Gastroesophageal sphincter (tissue), 4 donors: Measurements from ENCODE around the gene DNAH9. TPM values are rescaled to one million over a fixed set of nuclear protein-coding genes. Genes with fewer than 3 reads are reported as not detected.

Experiments
- ATAC-seq: fragments of 150-250 bp; one replicate; pipeline ENCODE4 v1.9.1; 2016; ENCODE audit warnings: mild to moderate bottlenecking, moderate library complexity
- H3K27ac ChIP-seq, 4 donors: fragments of 200-600 bp; sonication (generic) in 3 of 4; 1 replicate in 3 of 4; 2 replicates in 1 of 4; pipeline ENCODE4 v1.5.1; 2016 to 2019
- H3K27me3 ChIP-seq: fragments of 200-600 bp; sonication (generic); one replicate; pipeline ENCODE4 v1.5.1; 2019
- H3K36me3 ChIP-seq, 2 donors: fragments of 200-600 bp; sonication (generic); one replicate each; pipeline ENCODE4 v1.5.1; 2019; ENCODE audit warnings: control low read depth in 1 of 2
- H3K4me1 ChIP-seq, 3 donors: fragments of 200-600 bp; sonication (generic); 1 replicate in 2 of 3; 2 replicates in 1 of 3; pipeline ENCODE4 v1.5.1; 2016 to 2019; ENCODE audit warnings: control low read depth in 2 of 3
- H3K4me3 ChIP-seq, 2 donors: fragments of 200-600 bp; sonication (generic); one replicate each; pipeline ENCODE4 v1.5.1; 2019; ENCODE audit warnings: mild to moderate bottlenecking in 1 of 2, moderate library complexity in 1 of 2
- H3K9me3 ChIP-seq, 3 donors: fragments of 200-600 bp; sonication (generic); one replicate each; pipeline ENCODE4 v1.5.1; 2017 to 2019; ENCODE audit warnings: control low read depth in 2 of 3
- EP300 ChIP-seq: sonication (generic); formaldehyde crosslinking; IDR thresholded peaks from one replicate; pipeline ENCODE4 v1.6.1; 2017; ENCODE audit warnings: antibody characterized with exemption, mild to moderate bottlenecking
- POLR2A ChIP-seq, 2 donors: fragments of 450-650 bp; IDR thresholded peaks; one replicate each; pipeline ENCODE4 v1.6.1; 2017; ENCODE audit warnings: antibody characterized with exemption in 2 of 2, mild to moderate bottlenecking in 2 of 2, moderate library complexity in 1 of 2
- POLR2AphosphoS5 ChIP-seq: sonication (generic); formaldehyde crosslinking; IDR thresholded peaks from one replicate; pipeline ENCODE4 v1.6.1; 2017; ENCODE audit warnings: antibody characterized with exemption
- WGBS, 2 donors: methylation state at CpG; one replicate each; pipeline ENCODE4 v1.1.5; 2018; ENCODE audit warnings: low coverage in 1 of 2; 5-methylcytosine and 5-hydroxymethylcytosine counted together
- total RNA-seq, 4 donors: library from RNA; depleted of rRNA; stranded (reverse); fragments of >200 nt; gene quantifications; one replicate each; pipeline ENCODE4 v1.1.0, GENCODE V29; 2016
- TF ChIP-seq, protein P1 (sequence below), 4 experiments: fragments of 200-600 bp in 2 of 4; fragments of 450-650 bp in 2 of 4; sonication (generic) in 1 of 4; IDR thresholded peaks; one replicate each; pipeline ENCODE4 v1.5.1; 2017 to 2019; ENCODE audit warnings: antibody characterized with exemption in 4 of 4, mild to moderate bottlenecking in 2 of 4, moderate library complexity in 2 of 4

Gene DNAH9
- total RNA-seq, 4 donors from 2014 or later = 0.12 to 0.15 (median 0.13) TPM; not detected in 1

- TF ChIP-seq POLR2A (IDR thresholded peaks at IDR 0.05) = no peak
- no peak for TF ChIP-seq EP300
- TF ChIP-seq, protein P1, sequence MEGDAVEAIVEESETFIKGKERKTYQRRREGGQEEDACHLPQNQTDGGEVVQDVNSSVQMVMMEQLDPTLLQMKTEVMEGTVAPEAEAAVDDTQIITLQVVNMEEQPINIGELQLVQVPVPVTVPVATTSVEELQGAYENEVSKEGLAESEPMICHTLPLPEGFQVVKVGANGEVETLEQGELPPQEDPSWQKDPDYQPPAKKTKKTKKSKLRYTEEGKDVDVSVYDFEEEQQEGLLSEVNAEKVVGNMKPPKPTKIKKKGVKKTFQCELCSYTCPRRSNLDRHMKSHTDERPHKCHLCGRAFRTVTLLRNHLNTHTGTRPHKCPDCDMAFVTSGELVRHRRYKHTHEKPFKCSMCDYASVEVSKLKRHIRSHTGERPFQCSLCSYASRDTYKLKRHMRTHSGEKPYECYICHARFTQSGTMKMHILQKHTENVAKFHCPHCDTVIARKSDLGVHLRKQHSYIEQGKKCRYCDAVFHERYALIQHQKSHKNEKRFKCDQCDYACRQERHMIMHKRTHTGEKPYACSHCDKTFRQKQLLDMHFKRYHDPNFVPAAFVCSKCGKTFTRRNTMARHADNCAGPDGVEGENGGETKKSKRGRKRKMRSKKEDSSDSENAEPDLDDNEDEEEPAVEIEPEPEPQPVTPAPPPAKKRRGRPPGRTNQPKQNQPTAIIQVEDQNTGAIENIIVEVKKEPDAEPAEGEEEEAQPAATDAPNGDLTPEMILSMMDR (IDR thresholded peaks at IDR 0.05) = no peak
- TF ChIP-seq POLR2AphosphoS5 = no peak
- no peaks in the 10 kb centered on the region for H3K27me3 ChIP-seq
- H3K4me1 ChIP-seq = no peaks in the 10 kb centered on the region
- no peaks in the 10 kb centered on the region for H3K9me3 ChIP-seq
- ATAC-seq = no peak
- no peak overlapping the region for H3K27ac ChIP-seq
- H3K36me3 ChIP-seq = no peaks in the 10 kb centered on the region
- H3K4me3 ChIP-seq = no peak overlapping the region
These were observed 215.6 kb downstream of the DNAH9 start for GRCh38 chr17:11813871-11814270.

DNA sequence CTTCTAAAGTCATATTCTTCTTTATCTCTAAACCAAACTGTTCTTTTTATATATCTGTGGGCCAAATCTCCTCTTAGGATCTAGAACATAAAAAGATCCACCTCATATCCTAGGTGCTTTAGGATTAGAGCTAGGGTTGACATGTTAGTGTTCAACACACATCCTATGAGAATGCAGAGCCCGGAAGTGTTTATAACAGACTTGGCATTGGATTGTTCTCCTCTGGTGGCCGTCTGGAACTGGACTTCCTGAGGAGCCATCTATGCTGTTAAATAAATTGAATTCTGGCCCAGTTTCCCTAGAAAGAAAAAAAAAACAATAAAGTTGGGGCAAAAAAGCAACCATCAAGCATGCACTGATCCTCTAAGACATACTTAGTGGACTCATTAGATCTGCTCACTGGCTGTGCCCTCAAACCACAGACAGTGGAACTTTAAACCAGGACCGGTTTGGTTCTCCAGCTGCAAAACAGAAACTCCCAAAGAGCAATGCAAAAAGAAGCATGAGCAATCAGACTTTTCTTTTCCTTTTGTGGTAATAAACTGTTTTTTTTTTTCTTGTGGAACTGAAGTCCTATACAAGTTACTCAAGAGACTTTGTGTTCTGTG, 216.5 kb downstream of the DNAH9 start:
- WGBS, 2 donors = 31 to 45% methylated on average over 2 of the region's 3 CpGs
- Histone ChIP-seq H3K36me3 (no peaks in the 10 kb centered on the region), H3K9me3 (no peaks in the 10 kb centered on the region), H3K27ac (no peak overlapping the region), H3K4me1 (no peaks in the 10 kb centered on the region), H3K27me3 (no peaks in the 10 kb centered on the region), H3K4me3 (no peak overlapping the region)
- no peak for ATAC-seq
- TF ChIP-seq, protein P1 (IDR thresholded peaks at IDR 0.05) = no peak
- TF ChIP-seq POLR2A (IDR thresholded peaks at IDR 0.05) (no peak), POLR2AphosphoS5 (no peak), EP300 (no peak)

- no peak for TF ChIP-seq POLR2A (IDR thresholded peaks at IDR 0.05)
- TF ChIP-seq, protein P1 (IDR thresholded peaks at IDR 0.05) = no peak
- TF ChIP-seq EP300 = no peak
- TF ChIP-seq POLR2AphosphoS5 = no peak
- no peak for ATAC-seq
- Histone ChIP-seq H3K36me3 (no peaks in the 10 kb centered on the region), H3K4me1 (no peaks in the 10 kb centered on the region), H3K4me3 (no peak overlapping the region), H3K9me3 (no peaks in the 10 kb centered on the region), H3K27ac (no peak overlapping the region), H3K27me3 (no peaks in the 10 kb centered on the region)
- WGBS, 2 donors = 51 to 79% methylated on average over 2 of the region's 2 CpGs
These were observed 218.1 kb downstream of the DNAH9 start for GRCh38 chr17:11816409-11816808.

- TF ChIP-seq, protein P1 (IDR thresholded peaks at IDR 0.05) = no peak
- no peak for TF ChIP-seq POLR2A (IDR thresholded peaks at IDR 0.05)
- Histone ChIP-seq H3K36me3 (no peaks in the 10 kb centered on the region), H3K4me1 (no peaks in the 10 kb centered on the region), H3K27ac (no peak overlapping the region), H3K9me3 (no peaks in the 10 kb centered on the region), H3K27me3 (no peaks in the 10 kb centered on the region), H3K4me3 (no peak overlapping the region)
- WGBS, 2 donors = 70 to 96% methylated on average over 3 to 5 of the region's 5 CpGs
- ATAC-seq = no peak
These were observed 225.6 kb downstream of the DNAH9 start for GRCh38 chr17:11823862-11824261.

GRCh38 chr17:11825572-11826209, 227.4 kb downstream of the DNAH9 start:
- no peak overlapping the region for H3K27ac ChIP-seq
- H3K9me3 ChIP-seq = no peaks in the 10 kb centered on the region
- no peaks in the 10 kb centered on the region for H3K4me1 ChIP-seq
- WGBS, 2 donors = 33 to 50% methylated on average over 1 of the region's 1 CpG
- no peak for ATAC-seq
- no peaks in the 10 kb centered on the region for H3K36me3 ChIP-seq
- TF ChIP-seq POLR2A (IDR thresholded peaks at IDR 0.05) (no peak), EP300 (no peak), POLR2AphosphoS5 (no peak)
- TF ChIP-seq, protein P1 (IDR thresholded peaks at IDR 0.05) = no peak
- no peaks in the 10 kb centered on the region for H3K27me3 ChIP-seq
- no peak overlapping the region for H3K4me3 ChIP-seq
